Upper lobe of left lung (tissue), 6 donors: Measurements from ENCODE around the gene IKZF3. TPM values are rescaled to one million over a fixed set of nuclear protein-coding genes. Genes with fewer than 3 reads are reported as not detected.
"Not testable (repeated sequence)": the region's sequence is repeated elsewhere in the genome, so short reads cannot be mapped to it uniquely, and the experiment has no call there.

Source experiments
- ATAC-seq, 2 donors: fragments of 200-7000 bp; cut with Tn5 transposase; one replicate each; pipeline ENCODE4 v1.9.1; 2022; ENCODE audit warnings: mild to moderate bottlenecking in 2 of 2, moderate library complexity in 2 of 2; ENCODE audit not compliant: low FRiP score in 2 of 2
- DNase-seq, 2 donors: peaks; one replicate each; pipeline ENCODE4 v3.0.0-alpha.2; 2019 to 2020
- H3K27ac ChIP-seq, 4 donors: fragments of 200-600 bp; sonication (generic); one replicate each; pipeline ENCODE4 v1.5.1; 2016 to 2019
- H3K27me3 ChIP-seq, 4 donors: fragments of 200-600 bp; sonication (generic); one replicate each; pipeline ENCODE4 v1.5.1; 2017 to 2019
- H3K36me3 ChIP-seq, 4 donors: fragments of 200-600 bp; sonication (generic); one replicate each; pipeline ENCODE4 v1.5.1; 2016 to 2019
- H3K4me1 ChIP-seq, 4 donors: fragments of 200-600 bp; sonication (generic); one replicate each; pipeline ENCODE4 v1.5.1; 2018 to 2019
- H3K4me3 ChIP-seq, 4 donors: fragments of 200-600 bp; sonication (generic); one replicate each; pipeline ENCODE4 v1.5.1; 2017 to 2019; ENCODE audit warnings: mild to moderate bottlenecking in 2 of 4, moderate library complexity in 1 of 4
- H3K9me3 ChIP-seq, 4 donors: fragments of 200-600 bp; sonication (generic); one replicate each; pipeline ENCODE4 v1.5.1; 2018 to 2019
- EP300 ChIP-seq, 4 donors: sonication (generic); formaldehyde crosslinking; IDR thresholded peaks; one replicate each; pipeline ENCODE4 v1.5.1; 2017; ENCODE audit warnings: antibody characterized with exemption in 4 of 4, control low read depth in 2 of 4
- POLR2A ChIP-seq, 4 donors: fragments of 450-650 bp; IDR thresholded peaks; one replicate each; pipeline ENCODE4 v1.5.1; 2016 to 2017; ENCODE audit warnings: antibody characterized with exemption in 4 of 4, mild to moderate bottlenecking in 2 of 4
- POLR2AphosphoS5 ChIP-seq, 2 donors: sonication (generic); formaldehyde crosslinking; IDR thresholded peaks; one replicate each; pipeline ENCODE4 v1.5.1; 2017; ENCODE audit warnings: antibody characterized with exemption in 2 of 2
- WGBS, 2 donors: methylation state at CpG; one replicate each; pipeline ENCODE4 v1.1.5; 2017 to 2018; 5-methylcytosine and 5-hydroxymethylcytosine counted together
- total RNA-seq, 6 donors: library from RNA; depleted of rRNA in 4 of 6; stranded (reverse); fragments of >200 nt in 4 of 6; gene quantifications; one replicate each; pipeline versions ENCODE4 v1.1.0 to v1.2.1, GENCODE V29; 2016 to 2021
- TF ChIP-seq, protein P1 (sequence below), 6 experiments: fragments of 450-650 bp in 4 of 6; fragments of 200-600 bp in 2 of 6; sonication (generic) in 2 of 6; IDR thresholded peaks; one replicate each; pipeline ENCODE4 v1.5.1; 2016 to 2019; ENCODE audit warnings: antibody characterized with exemption in 6 of 6
- donor health status: DM: no; HTN: no; CAD: no; lungs with moderate emphysema.
- donor health status: DM: no; HTN: yes; CAD: no; lungs with severe emphysema.

Gene IKZF3
- 10 to 100 TPM in 1 of 6 donors, 1 to 10 TPM in 5; 2.2 to 14.9 (median 4.9) TPM for total RNA-seq

DNA sequence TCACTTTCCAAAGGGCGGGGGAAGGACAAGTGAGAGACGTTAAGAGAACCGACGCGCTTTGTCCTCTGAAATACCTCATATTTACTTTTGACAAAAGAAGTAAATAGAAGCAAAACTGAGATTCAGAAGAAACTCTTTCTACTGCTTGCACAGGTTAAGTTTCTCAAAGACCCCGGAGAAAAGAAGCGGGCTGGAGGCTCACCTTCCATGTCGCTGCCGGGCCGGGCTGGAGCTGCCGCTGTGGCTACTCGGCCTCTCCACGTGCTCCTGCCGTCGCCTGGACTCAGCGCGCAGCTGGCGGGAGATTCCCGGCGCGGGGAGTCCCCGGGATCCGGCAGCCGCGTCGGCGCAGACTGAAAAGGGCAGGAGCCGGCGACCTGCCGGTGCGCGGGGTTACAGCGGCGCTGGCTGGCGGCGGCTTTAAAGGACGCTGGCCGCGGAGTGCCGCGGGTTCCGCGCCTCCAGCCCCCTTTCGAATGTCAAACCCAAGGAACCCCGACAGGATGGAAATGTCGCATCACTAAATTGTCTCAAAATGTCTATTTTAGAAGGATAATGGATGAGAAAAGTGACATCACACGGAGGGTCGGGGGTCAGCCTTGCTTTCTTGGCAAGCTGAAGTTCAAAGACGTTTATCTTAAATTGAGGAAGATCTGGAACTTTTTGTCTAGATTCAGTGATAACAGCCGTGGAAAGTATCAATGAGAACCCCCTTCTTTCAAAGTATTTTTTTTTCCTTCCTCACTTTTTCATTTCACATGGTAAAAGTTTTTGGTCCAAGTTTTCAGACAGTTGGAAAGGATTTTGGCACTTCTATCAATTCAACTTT is at the start of gene IKZF3:
Gene IKZF3 (minus strand): TSS at position 395 of the 829 bp plus-strand sequence. CDS start 186 bp downstream, at position 209.
- Histone ChIP-seq H3K9me3 (peaks cover 0 to 10% (median 4%) of the 10 kb centered on the region in 4 donors), H3K4me1 (peaks cover 6 to 14% (median 10%) of the 10 kb centered on the region in 4 donors), H3K27ac (peak within 1 kb of the TSS in 3 of 4 donors; percentile 10 to 73 (median 59)), H3K4me3 (peak within 1 kb of the TSS in 3 of 4 donors; percentile 28 to 35 (median 34)), H3K36me3 (no peaks in the 10 kb centered on the region), H3K27me3 (peaks cover 0 to 16% (median 4%) of the 10 kb centered on the region in 4 donors)
- ATAC-seq (peak; percentile 88 to 91), DNase-seq (peak; percentile 87 to 94)
- TF ChIP-seq, protein P1, sequence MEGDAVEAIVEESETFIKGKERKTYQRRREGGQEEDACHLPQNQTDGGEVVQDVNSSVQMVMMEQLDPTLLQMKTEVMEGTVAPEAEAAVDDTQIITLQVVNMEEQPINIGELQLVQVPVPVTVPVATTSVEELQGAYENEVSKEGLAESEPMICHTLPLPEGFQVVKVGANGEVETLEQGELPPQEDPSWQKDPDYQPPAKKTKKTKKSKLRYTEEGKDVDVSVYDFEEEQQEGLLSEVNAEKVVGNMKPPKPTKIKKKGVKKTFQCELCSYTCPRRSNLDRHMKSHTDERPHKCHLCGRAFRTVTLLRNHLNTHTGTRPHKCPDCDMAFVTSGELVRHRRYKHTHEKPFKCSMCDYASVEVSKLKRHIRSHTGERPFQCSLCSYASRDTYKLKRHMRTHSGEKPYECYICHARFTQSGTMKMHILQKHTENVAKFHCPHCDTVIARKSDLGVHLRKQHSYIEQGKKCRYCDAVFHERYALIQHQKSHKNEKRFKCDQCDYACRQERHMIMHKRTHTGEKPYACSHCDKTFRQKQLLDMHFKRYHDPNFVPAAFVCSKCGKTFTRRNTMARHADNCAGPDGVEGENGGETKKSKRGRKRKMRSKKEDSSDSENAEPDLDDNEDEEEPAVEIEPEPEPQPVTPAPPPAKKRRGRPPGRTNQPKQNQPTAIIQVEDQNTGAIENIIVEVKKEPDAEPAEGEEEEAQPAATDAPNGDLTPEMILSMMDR (IDR thresholded peaks at IDR 0.05), result peak in 4 of 6 experiments; percentile 42 to 73 (median 45)
- TF ChIP-seq POLR2AphosphoS5 (IDR thresholded peaks at IDR 0.05) (peak in 1 of 2 donors; percentile 43), POLR2A (IDR thresholded peaks at IDR 0.05) (peak in 1 of 4 donors; percentile 17), EP300 (IDR thresholded peaks at IDR 0.05) (no peak)
- WGBS, 2 donors, result 4 to 7% methylated on average over 19 to 43 of the region's 50 CpGs

DNA sequence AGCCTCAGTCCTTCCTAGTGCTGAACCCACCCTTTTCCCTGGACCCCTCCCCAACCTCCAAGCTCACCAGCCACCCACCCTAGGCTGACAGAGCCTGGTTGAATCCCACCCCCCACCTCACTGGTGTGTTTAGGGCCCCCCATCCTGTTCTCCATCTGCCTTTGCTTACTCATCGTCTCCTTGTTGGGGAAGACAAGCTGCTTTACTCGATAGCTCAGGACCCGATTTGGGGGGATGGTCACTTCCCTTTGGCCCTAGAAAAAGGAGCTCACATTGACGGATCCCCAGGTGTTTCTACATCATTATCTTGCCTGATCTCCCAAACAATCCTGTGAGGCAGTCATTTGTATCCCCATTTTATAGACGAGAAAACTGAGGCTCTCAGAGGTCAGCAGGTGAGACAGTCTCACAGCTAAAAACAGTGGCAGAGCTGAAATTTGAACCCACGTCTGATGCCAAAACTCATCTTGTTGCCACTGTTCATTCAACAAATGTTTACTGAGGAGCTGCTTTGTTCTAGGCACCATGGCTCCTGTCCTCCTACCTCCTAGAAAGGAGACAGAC is 44.8 kb upstream of the IKZF3 start:
- Histone ChIP-seq H3K27me3 (no peaks in the 10 kb centered on the region), H3K27ac (no peak overlapping the region), H3K9me3 (no peaks in the 10 kb centered on the region), H3K4me1 (no peaks in the 10 kb centered on the region), H3K36me3 (peaks cover 0 to 10% (median under 1%) of the 10 kb centered on the region in 4 donors), H3K4me3 (no peak overlapping the region)
- no peak for DNase-seq
- no peak for ATAC-seq
- WGBS, 2 donors, result 95 to 97% methylated on average over 6 of the region's 6 CpGs
- TF ChIP-seq POLR2A (IDR thresholded peaks at IDR 0.05) (no peak), EP300 (IDR thresholded peaks at IDR 0.05) (no peak), POLR2AphosphoS5 (IDR thresholded peaks at IDR 0.05) (no peak)
- TF ChIP-seq, protein P1 (IDR thresholded peaks at IDR 0.05), result no peak

DNA sequence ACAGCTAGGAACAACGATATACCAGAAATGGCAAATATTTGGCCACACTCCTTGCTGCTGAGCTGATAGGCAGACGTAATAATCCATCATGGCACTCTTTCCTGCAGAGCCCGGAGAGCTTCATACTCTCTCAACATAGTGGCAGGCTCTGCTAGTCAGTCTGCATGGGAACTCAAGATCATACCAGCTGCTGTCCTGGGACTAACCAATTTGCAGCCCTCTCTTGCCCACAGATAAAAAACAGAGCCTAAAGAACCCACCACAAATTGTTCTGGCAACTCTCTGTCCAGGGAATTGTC is 40.8 kb upstream of the IKZF3 start:
- TF ChIP-seq, protein P1 (IDR thresholded peaks at IDR 0.05), result no peak
- no peak for TF ChIP-seq EP300 (IDR thresholded peaks at IDR 0.05)
- TF ChIP-seq POLR2A (IDR thresholded peaks at IDR 0.05), result no peak
- TF ChIP-seq POLR2AphosphoS5 (IDR thresholded peaks at IDR 0.05), result no peak
- H3K9me3 ChIP-seq, result no peaks in the 10 kb centered on the region
- no peaks in the 10 kb centered on the region for H3K4me1 ChIP-seq
- DNase-seq, result no peak
- H3K27ac ChIP-seq, result no peak overlapping the region
- peaks cover 0 to 4% (median 0%) of the 10 kb centered on the region in 4 donors for H3K36me3 ChIP-seq
- ATAC-seq, result no peak
- H3K4me3 ChIP-seq, result no peak overlapping the region
- no peaks in the 10 kb centered on the region for H3K27me3 ChIP-seq
- 79 to 82% methylated on average over 3 of the region's 3 CpGs for WGBS, 2 donors

DNA sequence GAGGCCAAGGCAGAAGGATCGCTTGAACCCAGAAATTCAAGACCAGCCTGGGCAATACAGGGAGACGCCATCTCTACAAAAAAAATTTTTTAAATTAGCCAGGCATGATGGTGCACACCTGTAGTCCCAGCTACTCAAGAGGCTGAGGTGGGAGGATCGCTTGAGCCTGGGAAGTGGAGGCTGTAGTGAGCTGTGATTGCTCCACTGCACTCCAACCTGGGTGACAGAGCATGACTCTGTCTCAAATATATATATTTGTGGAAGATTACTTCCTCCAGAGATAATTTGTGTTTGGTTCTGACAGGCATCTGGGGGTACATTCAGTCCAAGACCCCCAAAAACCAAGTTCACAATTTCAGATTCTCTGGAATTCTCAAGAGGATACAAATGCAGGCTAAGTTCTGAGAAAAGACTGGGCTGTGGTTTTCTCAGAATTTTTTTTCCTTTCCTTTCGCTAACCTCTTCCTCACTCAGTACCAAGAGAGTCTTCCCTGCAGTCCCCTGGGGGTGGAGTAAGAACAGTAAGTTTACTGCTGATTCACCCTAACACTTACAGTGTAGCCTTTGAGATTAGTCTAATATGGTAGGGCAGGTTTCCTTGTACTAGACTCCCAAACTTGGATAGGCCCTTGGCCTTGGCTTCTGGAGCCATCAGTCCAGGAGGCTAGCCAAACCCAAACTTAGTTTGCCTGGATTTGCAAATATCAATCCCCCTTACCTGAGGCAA is 39.2 kb upstream of the IKZF3 start:
- WGBS, 2 donors, result 79 to 88% methylated on average over 4 of the region's 4 CpGs
- Histone ChIP-seq H3K4me1 (no peaks in the 10 kb centered on the region), H3K9me3 (no peaks in the 10 kb centered on the region), H3K27me3 (no peaks in the 10 kb centered on the region), H3K36me3 (no peaks in the 10 kb centered on the region), H3K27ac (no peak overlapping the region), H3K4me3 (no peak overlapping the region)
- no peak for ATAC-seq
- TF ChIP-seq POLR2AphosphoS5 (IDR thresholded peaks at IDR 0.05), result no peak
- TF ChIP-seq POLR2A (IDR thresholded peaks at IDR 0.05), result no peak
- TF ChIP-seq, protein P1 (IDR thresholded peaks at IDR 0.05), result no peak
- TF ChIP-seq EP300 (IDR thresholded peaks at IDR 0.05), result no peak
- no peak for DNase-seq

DNA sequence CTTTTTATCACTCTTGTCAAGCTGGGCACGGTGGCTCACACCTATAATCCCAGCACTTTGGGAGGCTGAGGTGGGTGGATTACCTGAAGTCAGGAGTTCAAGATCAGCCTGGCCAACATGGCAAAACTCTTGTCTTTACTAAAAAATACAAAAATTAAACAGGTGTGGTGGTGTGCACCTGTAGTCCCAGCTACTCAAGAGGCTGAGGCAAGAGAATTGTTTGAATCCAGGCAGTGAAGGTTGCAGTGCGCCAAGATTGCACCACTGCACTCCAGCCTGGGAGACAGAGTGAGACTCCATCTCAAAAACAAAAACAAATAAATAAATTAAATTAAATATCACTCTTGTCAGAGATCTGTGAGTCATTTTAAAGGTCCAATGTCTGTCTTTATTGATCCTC is 37.9 kb upstream of the IKZF3 start:
- H3K27me3 ChIP-seq, H3K4me1 ChIP-seq, H3K27ac ChIP-seq, H3K4me3 ChIP-seq, H3K9me3 ChIP-seq, ATAC-seq, H3K36me3 ChIP-seq, DNase-seq: not testable (repeated sequence)
- 97 to 98% methylated on average over 2 of the region's 2 CpGs for WGBS, 2 donors
